GM19397 (cell line): Measurements from ENCODE around the gene MTLN.
"Not testable (repeated sequence)": the region's sequence is repeated elsewhere in the genome, so short reads cannot be mapped to it uniquely, and the experiment has no call there.

Experiments used
- ATAC-seq: cut with Tn5 transposase; IDR thresholded peaks from one replicate; pipeline ENCODE4 v1.9.1; 2021; ENCODE audit warnings: mild to moderate bottlenecking, moderate library complexity; ENCODE audit not compliant: unreplicated experiment

Gene MTLN

DNA sequence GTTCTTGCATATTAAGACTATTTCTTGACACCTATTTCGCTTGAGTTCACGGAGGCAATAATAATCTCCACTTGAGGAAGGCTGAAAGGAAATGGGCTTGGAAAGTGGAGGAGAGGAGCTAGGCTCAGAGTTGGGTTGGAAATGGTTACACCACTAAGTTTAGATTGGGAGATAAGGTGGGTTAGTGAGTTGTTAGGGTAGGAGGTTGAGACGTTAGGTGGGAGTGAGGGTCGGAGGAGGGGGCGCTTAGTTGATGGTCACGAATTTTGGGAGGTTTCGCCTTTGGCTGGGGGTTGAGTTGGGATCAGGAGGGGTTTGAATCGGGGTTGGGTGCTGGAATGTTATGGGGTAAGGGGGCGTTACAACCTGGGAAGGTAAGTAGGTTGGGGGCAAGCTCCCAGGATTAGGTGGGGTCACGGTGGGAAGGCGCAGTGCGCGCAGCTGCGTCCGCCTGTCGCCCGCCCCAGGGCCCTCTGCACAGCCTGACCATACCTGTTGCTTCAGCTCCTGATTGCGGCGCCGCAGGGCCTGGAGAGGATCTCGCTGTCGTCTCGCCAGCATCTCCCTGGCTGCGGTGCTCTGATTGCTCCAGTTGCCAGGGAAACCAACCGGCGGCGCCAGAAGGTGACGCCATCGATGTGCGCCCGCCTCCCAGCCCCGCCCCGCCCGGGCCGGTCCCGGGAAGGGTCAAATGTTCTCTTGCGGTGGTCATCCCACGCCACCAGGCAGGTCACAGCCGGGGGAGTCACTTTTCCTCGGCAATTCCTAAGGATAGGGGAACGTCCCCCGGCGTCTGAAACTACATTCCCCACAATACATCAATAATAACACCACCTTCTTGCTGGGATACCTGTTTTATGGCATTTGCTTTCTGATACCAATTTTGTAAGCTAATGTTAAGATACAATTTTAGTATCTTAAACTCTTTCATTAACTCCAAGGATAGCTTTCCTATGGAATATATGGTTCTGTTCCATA, 7.7 kb downstream of the MTLN start, which contains the start of gene NPHP1:
NPHP1 (minus strand) TSS at position 606 of the 978 bp plus-strand sequence; CDS start at position 561, 45 bp downstream.
- peak; percentile 97 for ATAC-seq

DNA sequence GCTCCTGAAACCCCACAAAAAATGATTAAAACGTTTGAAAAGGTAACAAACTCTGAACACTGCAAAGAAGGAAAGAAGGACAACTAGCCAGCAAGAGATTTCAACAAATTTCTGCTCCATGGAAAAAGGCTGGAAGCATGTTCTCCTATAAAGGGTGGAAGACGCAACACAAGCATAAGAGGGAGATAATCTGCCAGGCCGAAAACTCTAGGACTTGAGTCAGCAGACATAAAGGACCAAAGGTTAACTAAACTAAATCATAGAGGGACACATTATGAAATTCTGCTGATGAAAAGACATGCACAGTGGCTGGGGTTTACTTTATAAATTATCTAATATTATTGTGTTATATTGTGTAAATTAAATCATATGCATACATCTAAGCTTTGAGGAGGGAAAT, 14.3 kb downstream of the MTLN start:
- ATAC-seq = no peak

DNA sequence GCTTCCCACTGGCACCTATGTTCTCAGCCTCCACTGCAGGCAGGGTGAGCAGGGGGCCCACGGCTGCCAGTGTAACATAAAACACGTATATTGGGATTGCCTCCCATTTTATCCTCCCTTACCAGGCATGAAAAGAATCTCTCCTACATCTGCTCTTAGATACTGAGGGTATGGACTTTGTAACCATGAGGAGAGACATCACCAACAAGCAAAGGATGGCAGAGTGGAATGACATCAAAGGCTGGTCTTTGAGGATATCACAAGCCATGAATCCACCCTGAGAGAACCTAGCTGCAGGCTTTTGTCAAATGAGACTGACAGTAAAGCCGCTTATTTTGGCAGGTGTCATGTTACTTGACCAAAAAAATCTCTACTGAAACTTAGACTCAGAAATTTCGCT, 14.9 kb downstream of the MTLN start:
- ATAC-seq = no peak

DNA sequence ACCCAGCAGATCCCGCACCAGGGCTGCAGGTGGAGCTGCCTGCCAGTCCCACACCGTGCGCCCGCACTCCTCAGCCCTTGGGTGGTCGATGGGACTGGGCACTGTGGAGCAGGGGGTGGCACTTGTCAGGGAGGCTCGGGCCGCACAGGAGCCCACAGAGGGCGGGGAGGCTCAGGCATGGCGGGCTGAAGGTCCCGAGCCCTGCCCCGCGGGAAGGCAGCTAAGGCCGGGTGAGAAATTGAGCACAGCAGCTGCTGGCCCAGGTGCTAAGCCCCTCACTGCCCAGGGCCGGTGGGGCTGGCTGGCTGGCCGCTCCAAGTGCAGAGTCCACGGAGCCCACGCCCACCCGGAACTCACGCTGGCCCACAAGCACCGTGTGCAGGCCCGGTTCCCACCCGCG, 22.2 kb downstream of the MTLN start:
- not testable (repeated sequence) for ATAC-seq

DNA sequence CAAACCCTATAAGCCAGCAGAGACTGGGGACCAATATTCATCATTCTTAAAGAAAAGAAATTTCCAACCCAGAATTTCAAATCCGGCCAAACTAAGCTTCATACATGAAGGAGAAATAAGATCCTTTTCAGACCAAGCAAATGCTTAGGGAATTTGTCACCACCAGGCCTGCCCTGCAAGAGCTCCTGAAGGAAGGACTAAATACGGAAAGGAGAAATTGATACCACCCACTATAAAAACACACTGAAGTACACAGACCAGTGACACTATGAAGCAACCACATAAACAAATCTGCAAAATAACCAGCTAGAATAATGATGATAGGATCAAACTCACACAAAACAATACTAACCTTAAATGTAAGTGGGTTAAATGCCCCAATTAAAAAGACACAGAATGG, 29.9 kb downstream of the MTLN start:
- no peak for ATAC-seq

DNA sequence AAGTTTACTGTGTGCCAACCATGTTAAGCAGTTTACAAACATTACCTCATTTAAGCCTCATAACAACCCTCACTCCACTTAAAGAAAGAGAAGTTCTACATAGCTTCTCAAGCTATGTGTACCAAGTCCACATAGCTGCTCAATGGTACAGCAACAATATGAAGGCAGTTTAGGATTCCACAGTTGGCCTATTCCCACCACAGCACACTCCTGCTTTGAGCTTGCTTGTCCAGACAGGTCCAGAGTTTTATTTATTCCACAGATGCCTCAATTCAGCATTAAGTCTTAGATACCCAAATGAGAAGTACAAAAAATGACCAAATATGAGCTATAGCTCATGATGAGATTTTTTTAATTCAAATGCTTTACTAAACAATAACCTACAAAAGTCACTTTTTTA, 32.3 kb downstream of the MTLN start:
- ATAC-seq = no peak

DNA sequence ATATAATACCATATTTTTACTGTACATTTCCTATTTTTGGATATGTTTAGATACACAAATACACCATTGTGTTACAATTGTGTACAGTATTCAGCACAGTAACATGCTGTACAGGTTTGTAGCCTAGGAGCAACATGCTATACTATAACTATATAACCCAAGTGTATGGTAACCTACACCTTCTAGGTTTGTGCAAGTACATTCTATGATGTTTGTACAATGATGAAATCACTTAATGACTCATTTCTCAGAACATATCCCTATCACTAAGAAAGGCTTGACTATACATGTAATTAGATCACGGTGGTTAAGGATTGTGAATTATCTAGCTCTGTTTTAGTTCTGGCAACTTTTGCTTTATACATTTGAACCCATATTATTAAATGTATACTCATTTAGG, 38.8 kb downstream of the MTLN start:
- ATAC-seq = no peak

DNA sequence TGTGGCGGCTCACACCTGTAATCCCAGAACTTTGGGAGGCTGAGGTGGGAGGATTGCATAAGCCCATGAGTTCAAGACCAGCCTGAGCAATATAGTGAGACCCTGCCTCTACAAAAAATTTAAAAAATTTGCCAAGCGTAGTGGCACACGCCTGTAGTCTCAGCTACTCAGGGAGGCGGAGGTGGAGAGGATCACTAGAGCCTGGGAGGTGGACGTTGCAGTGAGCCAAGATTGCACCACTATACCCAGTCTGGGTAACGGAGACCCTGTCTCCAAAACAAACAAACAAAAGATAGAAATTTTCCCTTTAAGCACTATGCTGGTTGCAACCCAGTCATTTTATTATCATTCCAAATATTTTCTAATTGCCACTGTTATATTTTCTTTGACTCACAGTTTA, 39.8 kb downstream of the MTLN start:
- ATAC-seq = no peak

DNA sequence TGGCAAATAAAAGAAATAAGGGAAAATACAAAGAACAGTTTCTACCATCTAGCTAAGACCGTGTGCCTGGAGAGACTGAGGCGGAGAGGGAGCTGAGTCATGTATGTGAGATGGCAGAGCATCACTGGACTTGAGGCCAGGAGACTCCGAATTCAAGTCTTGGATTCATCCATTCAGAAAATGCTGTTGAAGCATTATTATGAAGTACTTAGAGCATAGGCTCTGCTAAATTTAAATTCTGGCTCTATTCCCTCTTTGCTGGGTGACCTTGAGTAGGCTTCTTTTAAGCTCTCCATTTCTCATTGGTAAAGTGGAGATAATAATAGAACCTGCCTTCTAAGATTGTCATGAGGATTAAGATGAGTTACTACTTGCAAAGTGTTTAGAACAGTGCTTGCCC, 42.2 kb downstream of the MTLN start:
- ATAC-seq = no peak

DNA sequence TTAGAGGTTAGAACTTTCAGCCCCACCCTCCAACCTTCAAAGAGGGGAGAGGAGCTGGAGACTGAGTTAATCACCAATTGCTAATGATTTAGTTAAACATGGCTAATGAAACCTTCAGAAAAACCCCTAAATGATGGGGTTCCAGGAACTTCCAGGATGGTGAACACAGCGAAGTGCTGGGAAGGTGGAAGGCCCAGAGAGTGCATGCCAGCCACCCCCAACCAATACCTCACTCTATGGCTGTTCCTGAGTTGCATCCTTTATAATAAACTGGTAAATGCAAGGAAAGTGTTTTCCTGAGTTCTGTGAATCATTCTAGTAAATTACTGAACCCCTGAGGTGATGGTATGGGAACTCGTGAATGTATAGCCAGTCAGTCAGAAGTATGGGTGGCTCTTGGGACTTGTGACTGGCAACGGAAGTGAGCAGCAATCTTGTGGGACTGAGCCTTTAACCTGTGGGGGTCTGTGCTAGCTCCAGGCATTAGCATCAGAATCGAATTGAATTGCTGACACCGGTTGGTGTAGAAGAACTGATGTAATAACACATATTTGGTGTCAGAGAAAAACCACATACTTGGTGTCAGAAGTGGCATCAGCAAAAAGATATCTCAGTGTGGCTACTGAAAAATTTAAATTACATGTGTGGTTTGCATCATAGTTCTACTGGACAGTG, 44.9 kb downstream of the MTLN start:
- no peak for ATAC-seq

DNA sequence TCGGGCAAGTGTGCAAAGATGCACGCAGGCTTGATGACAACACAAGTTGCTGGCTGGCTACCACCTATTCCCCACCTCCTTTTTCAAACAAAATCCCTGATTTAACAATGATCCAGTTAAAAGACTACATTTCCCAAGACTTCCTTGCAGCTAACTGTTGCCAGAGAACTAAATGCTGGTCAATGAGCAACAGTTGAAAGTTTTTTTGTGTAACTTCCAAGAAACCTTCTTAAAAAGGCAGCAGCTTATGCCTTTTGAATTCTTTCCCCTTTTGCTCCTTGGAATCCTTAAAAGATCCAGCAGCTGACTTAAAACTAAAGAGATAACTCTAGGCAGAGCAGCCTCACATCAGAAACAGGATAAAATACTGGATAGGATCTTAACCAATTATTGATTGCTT, 46.1 kb downstream of the MTLN start:
- no peak for ATAC-seq
